Body of pancreas (tissue), 4 donors: ENCODE data around the gene SLC5A5. TPM values are rescaled to one million over a fixed set of nuclear protein-coding genes. Genes with fewer than 3 reads are reported as not detected.
A peak's percentile ranks its signal among the peaks of the same experiment; 100 is the strongest.

Experiments
- ATAC-seq: fragments of 150-250 bp; one replicate; pipeline ENCODE4 v1.9.1; 2016
- DNase-seq, 4 donors: peaks; one replicate each; pipeline ENCODE4 v3.0.0-alpha.2; 2019
- H3K27ac ChIP-seq, 4 donors: fragments of 200-600 bp; sonication (generic); 1 replicate in 3 of 4; 2 replicates in 1 of 4; pipeline versions ENCODE4 v1.5.1 to v1.6.1; 2016 to 2019; ENCODE audit warnings: mild to moderate bottlenecking in 1 of 4, mixed read lengths in 1 of 4, moderate library complexity in 1 of 4
- H3K27me3 ChIP-seq, 2 donors: fragments of 200-600 bp; sonication (generic); one replicate each; pipeline ENCODE4 v1.6.0; 2016; ENCODE audit warnings: mild to moderate bottlenecking in 1 of 2
- H3K36me3 ChIP-seq, 2 donors: fragments of 200-600 bp; sonication (generic); replicated peaks in 1 of 2; 2 replicates each; pipeline ENCODE4 v1.5.1; 2016; ENCODE audit warnings: low read depth in 2 of 2; ENCODE audit not compliant: insufficient read depth in 1 of 2
- H3K4me1 ChIP-seq: fragments of 200-600 bp; sonication (generic); one replicate; pipeline ENCODE4 v1.6.0; 2016
- H3K4me3 ChIP-seq, 2 donors: fragments of 200-600 bp; sonication (generic); 1 replicate in 1 of 2; 2 replicates in 1 of 2; pipeline ENCODE4 v1.5.1; 2016 to 2019
- H3K9me3 ChIP-seq, 3 donors: fragments of 200-600 bp; sonication (generic); 1 replicate in 2 of 3; 2 replicates in 1 of 3; pipeline ENCODE4 v1.5.1; 2016
- CTCF ChIP-seq, 7 experiments: fragments of 450-650 bp in 4 of 7; fragments of 200-600 bp in 3 of 7; sonication (generic) in 3 of 7; IDR thresholded peaks; one replicate each; pipeline ENCODE4 v1.5.1; 2016 to 2019; ENCODE audit warnings: antibody characterized with exemption in 7 of 7
- POLR2A ChIP-seq, 3 donors: fragments of 450-650 bp; IDR thresholded peaks; one replicate each; pipeline ENCODE4 v1.6.1; 2016; ENCODE audit warnings: antibody characterized with exemption in 3 of 3, mild to moderate bottlenecking in 2 of 3
- WGBS, 2 donors: methylation state at CpG; one replicate each; pipeline ENCODE4 v1.1.5; 2017; 5-methylcytosine and 5-hydroxymethylcytosine counted together
- intact Hi-C: fragments of 100-400 bp; cut with DNase I; formaldehyde crosslinking; loops from one replicate; pipeline ENCODE4 v1.15.1; 2023
- total RNA-seq, 2 donors: library from RNA; depleted of rRNA; stranded (reverse); fragments of >200 nt; gene quantifications; one replicate each; pipeline ENCODE4 v1.1.0, GENCODE V29; 2016

SLC5A5 gene
- total RNA-seq, 2 donors from 2014 or later, result not detected

DNA sequence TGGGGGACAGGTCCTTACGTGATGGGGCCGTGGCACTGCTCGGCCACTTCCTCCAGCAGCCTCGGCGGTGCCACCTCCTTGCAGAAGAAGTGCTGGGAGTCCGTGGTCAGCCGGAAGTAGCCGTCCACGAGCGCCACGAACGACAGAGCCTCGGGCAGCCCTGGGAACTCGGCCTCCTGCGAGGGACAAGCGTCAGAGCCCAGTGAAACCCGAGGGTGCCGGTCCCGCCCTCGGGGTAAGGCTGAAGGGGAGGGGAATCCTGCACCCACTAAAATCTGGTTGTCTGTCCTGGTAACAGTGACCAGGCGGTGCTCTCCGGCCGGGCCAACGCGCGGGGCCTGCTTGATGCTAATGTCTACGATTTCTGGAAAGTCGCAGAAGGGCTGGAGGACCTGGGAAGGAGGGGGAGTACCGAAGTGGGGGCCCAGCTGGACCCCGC, 30.4 kb upstream of the SLC5A5 start:
- peak in 1 of 4 donors; percentile 34 for DNase-seq

DNA sequence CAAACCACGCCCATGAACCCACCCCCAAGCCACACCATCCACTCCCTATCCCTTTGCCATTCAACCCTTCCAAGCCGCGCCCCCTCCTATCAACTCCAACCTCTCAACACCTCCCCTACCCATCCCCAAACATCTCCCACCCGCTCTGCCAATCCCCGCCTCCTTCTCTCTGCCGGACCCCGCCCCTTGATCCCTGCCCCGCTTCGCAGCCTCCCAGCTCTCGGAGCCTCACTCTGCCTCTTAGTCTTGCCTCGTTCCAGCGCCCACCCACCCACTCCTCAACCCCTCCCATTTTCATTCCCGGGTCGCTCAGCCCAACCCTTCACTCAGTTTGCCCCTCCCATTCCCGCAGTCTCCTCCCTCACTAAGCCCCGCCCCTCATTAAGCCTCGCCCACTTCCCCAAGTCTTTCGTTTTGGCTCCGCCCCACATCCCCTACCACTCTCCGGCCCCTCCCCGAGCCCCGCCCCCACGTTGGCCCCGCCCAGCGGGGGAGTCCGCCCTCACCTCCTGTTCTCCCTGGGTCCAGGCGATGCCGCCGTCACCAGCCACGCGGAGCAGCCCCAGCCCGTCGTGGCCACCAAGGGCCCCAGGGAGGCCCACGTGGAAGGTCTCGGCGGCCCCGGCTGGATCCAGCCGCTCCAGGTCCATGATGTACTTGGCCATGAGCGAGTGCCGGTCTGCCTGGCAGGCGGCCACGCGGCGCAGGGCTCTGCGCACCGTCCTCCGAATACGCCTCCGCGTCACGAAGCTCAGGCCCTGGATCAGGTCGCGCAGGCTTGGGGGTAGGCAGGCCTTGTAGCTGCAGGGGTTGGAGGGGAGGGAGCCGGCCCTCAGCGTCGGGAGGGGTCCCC, 29.7 kb upstream of the SLC5A5 start:
- no peak overlapping the region for H3K27ac ChIP-seq
- no peak overlapping the region for H3K4me3 ChIP-seq
- TF ChIP-seq CTCF (IDR thresholded peaks at IDR 0.05) (no peak), POLR2A (IDR thresholded peaks at IDR 0.05) (no peak)
- peak; percentile 69 for ATAC-seq
- H3K4me1 ChIP-seq, result peaks cover 15% of the 10 kb centered on the region
- 10 to 21% methylated on average over 24 to 28 of the region's 56 CpGs for WGBS, 2 donors
- H3K36me3 ChIP-seq, result no peaks in the 10 kb centered on the region
- DNase-seq, result peak; percentile 69 to 78 (median 75)
- no peaks in the 10 kb centered on the region for H3K9me3 ChIP-seq
- H3K27me3 ChIP-seq, result no peaks in the 10 kb centered on the region
- intact Hi-C loops, result loop anchor here (10.0 kb wide), 1 partner anchor 137 kb away; no protein-coding TSS in a partner anchor

More for the DNA sequence above, 30.4 kb upstream of the SLC5A5 start:
- Histone ChIP-seq H3K4me3 (no peak overlapping the region), H3K9me3 (no peaks in the 10 kb centered on the region), H3K4me1 (peaks cover 15% of the 10 kb centered on the region), H3K27ac (no peak overlapping the region), H3K27me3 (no peaks in the 10 kb centered on the region), H3K36me3 (no peaks in the 10 kb centered on the region)
- intact Hi-C loops, result loop anchor here (10.0 kb wide), 1 partner anchor 137 kb away; no protein-coding TSS in a partner anchor
- TF ChIP-seq POLR2A (IDR thresholded peaks at IDR 0.05) (no peak), CTCF (IDR thresholded peaks at IDR 0.05) (no peak)
- 22 to 25% methylated on average over 5 to 30 of the region's 30 CpGs for WGBS, 2 donors
- ATAC-seq, result peak; percentile 31

- Histone ChIP-seq H3K4me3 (no peak overlapping the region), H3K27ac (no peak overlapping the region), H3K4me1 (peaks cover 15% of the 10 kb centered on the region), H3K27me3 (no peaks in the 10 kb centered on the region), H3K36me3 (no peaks in the 10 kb centered on the region), H3K9me3 (no peaks in the 10 kb centered on the region)
- no peak for TF ChIP-seq POLR2A (IDR thresholded peaks at IDR 0.05)
- TF ChIP-seq CTCF (IDR thresholded peaks at IDR 0.05), result no peak
- ATAC-seq (no peak), DNase-seq (no peak)
- intact Hi-C loops, result loop anchor here (10.0 kb wide), 1 partner anchor 138 kb away; no protein-coding TSS in a partner anchor
- WGBS, 2 donors, result 52 to 65% methylated on average over 2 to 14 of the region's 20 CpGs
Measured at GRCh38 chr19:17842663-17843291, 29.0 kb upstream of the SLC5A5 start.

GRCh38 chr19:17843292-17843827, 28.4 kb upstream of the SLC5A5 start:
- intact Hi-C loops, result loop anchor here (10.0 kb wide), 1 partner anchor 139 kb away; no protein-coding TSS in a partner anchor
- H3K4me3 ChIP-seq, result no peak overlapping the region
- H3K9me3 ChIP-seq, result no peaks in the 10 kb centered on the region
- WGBS, 2 donors, result 65 to 80% methylated on average over 8 to 9 of the region's 9 CpGs
- H3K36me3 ChIP-seq, result no peaks in the 10 kb centered on the region
- no peak for DNase-seq
- no peak for ATAC-seq
- no peak for TF ChIP-seq CTCF (IDR thresholded peaks at IDR 0.05)
- no peak for TF ChIP-seq POLR2A (IDR thresholded peaks at IDR 0.05)
- no peaks in the 10 kb centered on the region for H3K27me3 ChIP-seq
- H3K27ac ChIP-seq, result no peak overlapping the region
- peaks cover 20% of the 10 kb centered on the region for H3K4me1 ChIP-seq
